Stimulated activated CD4-positive, alpha-beta T cell treated with anti-CD3 and anti-CD28 coated beads, Interleukin-15, amount 100 ng/mL, for 48 hours (primary cell): ENCODE measurements around the gene LHX6.

ENCODE experiments used
- DNase-seq, 2 donors: peaks; one replicate each; pipeline ENCODE4 v3.0.0-alpha.2; 2020; ENCODE audit warnings: low read depth in 2 of 2

The LHX6 gene

GRCh38 chr9:122192261-122192875 is 36.4 kb downstream of the LHX6 start:
- DNase-seq = no peak

- no peak for DNase-seq
Measured at GRCh38 chr9:122191584-122191983, 37.2 kb downstream of the LHX6 start.

- DNase-seq = no peak
Measured at GRCh38 chr9:122190597-122191381, 38.0 kb downstream of the LHX6 start.

DNA sequence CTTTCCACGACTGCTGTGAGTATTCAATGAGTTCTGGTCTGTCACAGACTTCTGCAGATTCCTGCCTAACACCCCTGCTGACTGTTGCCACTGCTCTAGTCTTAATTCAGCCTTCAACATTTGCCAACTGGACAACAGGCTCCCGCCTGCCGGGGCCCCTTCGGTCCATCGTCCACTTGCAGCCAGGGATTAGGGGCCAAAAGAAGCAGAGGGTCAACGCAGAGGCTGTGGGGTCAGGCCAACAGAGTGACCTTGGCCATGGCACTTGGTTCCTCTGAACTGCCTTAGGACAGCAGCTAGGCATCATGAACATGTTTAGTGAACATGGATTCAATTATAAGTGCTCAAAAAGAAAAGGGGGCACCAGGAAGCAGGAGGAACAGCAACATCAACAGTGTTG is 40.4 kb downstream of the LHX6 start:
- DNase-seq = no peak

- no peak for DNase-seq
Measured at GRCh38 chr9:122186777-122187470, 41.8 kb downstream of the LHX6 start.

DNA sequence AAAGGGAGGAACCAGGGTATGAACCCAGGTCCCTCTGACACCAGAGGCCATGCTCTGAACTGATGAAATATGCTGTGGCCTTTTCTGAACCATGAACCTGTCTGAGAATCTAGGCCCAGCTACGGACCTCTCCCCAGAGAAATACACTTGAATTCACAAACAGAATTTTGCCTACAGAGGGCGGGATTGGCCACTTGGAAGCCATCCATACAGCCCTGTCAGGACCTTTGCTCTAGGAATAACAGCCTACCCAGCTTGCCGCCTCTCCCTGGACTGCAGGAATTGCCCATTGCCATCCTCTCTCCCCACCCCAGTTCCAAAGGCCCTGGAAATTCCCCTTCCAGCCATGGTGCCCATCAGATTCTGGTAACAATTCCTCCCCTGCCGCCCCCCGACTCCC is 42.5 kb downstream of the LHX6 start:
- no peak for DNase-seq

GRCh38 chr9:122184551-122184950 is 44.2 kb downstream of the LHX6 start:
- no peak for DNase-seq

DNA sequence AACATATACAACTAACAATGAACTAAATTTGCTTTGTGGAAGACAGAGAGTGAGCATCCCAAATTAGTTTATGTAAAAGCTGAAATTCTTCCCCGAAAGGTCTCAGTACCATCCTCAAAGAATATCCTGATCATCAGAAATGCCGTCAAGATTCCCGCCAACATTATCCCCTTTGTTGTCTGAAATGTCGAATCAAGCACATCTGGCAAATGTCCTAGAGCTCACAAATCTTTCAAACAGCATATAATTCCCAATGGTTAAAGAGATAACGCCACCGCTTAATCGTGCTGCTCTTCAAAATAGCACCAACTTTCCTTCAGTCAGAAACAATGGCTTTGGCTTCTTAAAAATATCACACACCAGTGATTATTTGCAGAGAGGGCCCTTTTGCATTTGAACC is 45.3 kb downstream of the LHX6 start:
- DNase-seq = no peak

- DNase-seq = no peak
Measured at GRCh38 chr9:122180633-122181032, 48.1 kb downstream of the LHX6 start.

DNA sequence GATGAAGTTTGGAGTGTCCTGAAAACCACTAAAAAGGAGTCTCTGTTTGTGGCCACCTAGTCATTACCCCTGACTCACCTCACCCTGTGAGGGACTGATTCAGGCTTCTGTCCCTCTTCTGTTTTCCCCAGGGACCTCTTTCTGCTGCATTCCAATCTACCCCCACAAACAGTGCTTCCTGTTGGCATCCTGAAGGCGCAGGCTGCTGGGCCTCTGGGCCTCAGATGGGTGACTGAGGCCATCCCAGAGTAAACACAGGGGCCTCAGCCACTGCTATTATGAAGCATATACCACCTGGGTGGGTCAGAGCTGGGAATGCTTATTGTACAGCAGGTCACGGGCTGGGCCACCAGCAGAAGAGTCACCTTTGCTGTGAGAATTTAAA is 49.1 kb downstream of the LHX6 start:
- DNase-seq = no peak

DNA sequence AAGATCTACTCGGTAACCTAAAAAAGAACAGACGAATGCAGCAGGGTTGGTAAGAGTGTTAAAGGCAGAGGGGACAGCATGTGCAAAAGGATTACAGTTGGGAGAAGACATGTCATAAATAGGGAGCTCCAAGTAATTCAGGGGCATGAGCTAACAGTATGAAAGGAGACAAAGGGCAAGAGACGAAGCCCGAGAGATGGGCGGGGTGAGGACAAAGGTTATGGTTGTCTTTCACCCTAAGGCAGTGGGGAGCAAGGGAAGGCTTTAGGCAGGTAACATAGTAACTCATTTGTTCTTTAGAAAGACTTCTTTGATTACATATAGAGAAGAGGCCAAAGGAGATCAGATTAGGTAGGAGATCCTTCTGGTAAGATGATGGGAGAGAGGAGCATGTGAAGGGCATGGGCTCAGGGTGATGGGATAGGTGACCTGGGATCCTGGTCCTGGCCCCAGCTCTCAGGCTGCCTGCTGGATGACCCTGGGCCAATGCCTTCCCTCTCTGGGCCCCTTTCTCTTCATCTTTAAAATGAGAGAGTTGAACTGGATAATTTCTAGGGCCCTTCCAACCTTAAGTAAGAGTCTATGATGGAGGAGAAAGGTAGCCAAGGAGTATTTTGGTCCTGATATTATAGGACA is 49.6 kb downstream of the LHX6 start:
- DNase-seq = no peak

DNA sequence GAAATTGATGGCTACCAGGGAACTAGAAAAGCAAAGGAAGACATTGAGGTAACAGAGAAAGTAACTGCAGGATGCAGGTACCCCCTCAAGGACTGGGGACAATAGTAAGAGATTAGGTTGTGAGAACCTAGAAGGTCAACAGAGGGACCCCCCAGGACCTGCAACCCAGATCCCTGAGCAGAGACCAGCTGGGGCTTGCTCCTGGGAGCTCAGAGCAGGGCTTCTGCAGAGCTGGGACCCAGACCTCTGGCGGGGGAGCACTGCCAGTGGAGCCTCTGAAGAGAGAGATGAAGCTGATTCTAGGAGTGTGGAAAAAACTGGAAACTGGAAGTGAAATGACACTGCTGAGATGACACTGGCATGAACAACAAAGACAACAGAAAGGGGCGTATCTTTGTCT is 51.8 kb downstream of the LHX6 start:
- DNase-seq = no peak

DNA sequence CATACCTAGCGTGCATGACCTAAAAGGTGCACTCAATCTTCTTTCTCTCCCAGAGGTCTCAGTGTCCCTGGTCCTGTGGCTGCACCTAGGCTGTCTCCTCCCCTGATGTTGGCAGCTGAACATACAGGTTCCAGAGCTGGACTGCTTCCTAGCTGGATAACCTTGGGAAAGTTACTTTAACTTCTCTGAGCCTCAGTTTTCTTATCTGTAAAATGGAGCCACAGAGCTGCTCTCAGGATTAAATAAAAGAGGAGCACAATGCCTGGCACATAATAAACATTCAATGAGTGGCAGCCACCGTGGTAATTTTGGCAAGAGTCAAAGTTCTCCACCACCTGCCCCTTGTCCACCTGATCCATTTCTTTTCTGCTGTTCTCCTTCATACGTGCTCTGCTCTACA is 55.1 kb downstream of the LHX6 start:
- DNase-seq = no peak

DNA sequence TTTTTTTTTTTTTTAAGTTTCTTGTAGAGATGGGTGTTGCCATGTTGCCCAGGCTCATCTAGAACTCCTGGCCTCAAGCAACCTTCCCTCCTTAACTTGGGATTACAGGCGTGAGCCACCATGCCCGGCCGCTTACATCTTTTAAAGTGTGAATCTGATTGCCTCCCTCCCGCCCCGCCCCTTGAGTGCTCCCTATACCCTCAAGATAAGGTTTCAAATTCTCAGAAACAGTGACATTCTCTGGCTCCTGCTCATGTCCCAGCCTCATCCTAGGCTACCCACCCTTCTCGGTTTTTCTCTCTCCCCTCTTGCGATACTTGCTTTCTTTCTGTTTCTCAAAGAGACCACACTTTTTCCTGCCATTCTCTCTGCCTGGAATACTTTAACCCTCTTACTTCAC is 56.6 kb downstream of the LHX6 start:
- DNase-seq = no peak

DNA sequence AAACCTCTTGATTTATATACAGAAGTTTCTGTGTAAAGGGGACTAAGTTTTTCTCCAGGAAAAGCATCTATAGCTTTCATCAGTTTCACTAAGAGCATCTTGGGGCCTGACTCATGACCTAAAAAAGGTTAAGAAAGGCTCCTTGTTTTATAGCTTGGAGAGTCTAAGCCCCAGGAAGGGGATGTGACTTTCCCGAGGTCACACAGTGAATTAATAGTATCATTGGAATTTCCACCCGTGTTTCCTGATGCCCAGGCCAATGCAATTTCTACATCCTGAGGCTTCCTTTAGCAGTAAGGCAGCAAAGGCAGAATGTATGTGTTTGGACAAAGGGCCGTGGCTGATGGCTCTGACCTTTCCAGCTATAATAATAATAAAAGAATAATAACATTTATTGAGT is 60.4 kb downstream of the LHX6 start:
- no peak for DNase-seq

GRCh38 chr9:122164286-122164685 is 64.5 kb downstream of the LHX6 start:
- DNase-seq = no peak

DNA sequence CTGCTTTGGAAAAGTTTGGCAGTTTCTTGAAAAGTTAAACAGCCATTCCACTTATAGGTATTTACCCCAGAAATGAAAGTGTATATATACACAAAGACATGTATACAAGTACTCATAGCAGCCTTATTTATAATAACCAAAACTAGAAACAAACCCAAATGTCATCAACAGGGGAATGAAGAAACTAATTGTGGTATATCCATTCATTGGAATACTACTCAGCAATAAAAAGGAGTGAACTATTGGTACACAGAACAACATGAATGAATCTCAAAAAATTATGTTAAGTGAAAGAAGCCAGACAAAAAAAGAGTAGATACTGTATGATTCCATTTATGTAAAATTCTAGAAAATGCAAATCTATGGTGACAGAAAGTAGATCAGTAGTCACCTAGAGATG is 66.3 kb downstream of the LHX6 start:
- no peak for DNase-seq

DNA sequence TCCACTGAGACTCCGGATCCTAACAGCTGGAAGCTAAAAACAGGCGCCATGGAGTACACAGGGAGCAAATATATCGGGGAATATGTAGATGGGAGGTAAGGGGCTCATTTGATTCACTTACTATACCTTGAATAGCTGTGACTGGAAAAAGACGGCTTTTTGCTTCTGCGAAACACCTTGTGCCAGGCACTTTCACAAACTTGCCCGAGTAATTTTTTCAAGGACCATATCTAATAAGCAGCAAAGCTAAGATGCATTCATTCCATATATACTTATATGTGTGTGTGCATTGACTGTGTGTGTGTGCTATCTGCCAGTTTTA is 68.9 kb downstream of the LHX6 start:
- no peak for DNase-seq

DNA sequence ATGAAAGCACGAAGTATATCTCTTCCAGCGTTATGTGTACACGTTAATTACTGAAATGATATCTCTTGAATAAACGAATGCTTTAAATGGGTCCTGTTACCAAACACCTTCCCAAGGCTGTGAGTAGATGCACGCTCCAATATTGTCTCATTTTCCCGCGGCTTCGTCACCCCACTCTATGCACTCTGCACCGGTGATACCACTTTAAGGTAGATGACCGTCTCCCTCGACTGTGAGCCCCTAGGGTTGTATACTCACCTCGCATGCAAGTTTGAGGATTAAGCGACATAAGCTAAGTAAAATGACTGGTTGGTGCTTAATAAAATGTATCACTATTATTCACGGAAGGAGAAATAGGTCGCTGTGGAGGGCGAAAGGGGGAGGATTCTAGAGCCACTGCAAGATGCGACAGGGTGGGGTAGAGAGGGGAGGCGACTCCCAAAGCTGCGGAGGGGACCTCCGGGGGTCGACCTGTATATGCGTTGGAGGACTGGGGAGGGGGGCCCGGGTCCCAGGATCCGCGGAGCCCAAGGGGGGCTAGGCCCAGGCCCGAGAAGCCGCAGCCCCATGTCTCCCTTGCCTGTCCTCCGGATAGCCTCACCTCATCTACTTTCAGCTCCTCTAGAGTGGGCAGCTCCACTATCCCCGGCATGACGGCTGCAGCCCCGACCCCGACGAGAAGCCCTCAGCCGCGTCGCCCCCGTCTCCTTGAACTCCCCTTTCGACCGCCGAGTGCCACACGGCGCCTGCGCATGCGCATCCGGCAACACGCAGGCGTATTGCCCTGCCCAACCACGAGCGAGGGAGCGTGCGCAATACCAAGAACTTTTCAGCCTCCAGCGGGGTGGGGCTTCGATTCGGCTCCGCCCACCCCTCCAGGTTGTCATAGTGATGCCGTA is 69.5 kb downstream of the LHX6 start, which contains the start of the genes MORN5 and NDUFA8:
Gene MORN5, plus strand, starts transcription at position 883 of the 899 bp plus-strand sequence. CDS start 65 bp downstream, outside the sequence.
Gene NDUFA8, minus strand, starts transcription at position 754 of the 899 bp plus-strand sequence. Its CDS starts 102 bp downstream, at position 652.
- peak; percentile 92 to 94 for DNase-seq

GRCh38 chr9:122158202-122158601 is 70.6 kb downstream of the LHX6 start:
- no peak for DNase-seq

DNA sequence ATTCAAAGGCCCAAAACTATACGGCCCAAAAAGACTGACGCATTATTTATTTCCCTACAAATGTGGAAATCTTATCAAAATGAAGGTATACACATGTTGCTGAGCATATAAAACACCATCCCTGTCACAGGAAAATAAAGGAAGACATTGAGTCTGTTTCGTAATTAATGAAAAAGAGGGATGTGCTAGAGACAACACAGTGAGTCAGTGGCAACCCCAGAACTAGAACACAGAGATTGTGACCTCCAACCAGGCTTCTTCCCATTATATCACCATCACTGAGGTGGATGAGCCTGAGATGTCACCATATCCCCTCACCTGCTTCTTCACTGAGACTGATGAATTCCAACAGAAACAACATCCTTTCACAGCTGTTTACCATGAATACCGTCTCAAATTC is 73.0 kb downstream of the LHX6 start:
- no peak for DNase-seq
